Gastroesophageal sphincter (tissue), 3 donors: ENCODE results near the gene IL23R.

ENCODE experiments used
- POLR2A ChIP-seq, 2 donors: fragments of 450-650 bp; IDR thresholded peaks; one replicate each; pipeline ENCODE4 v1.6.1; 2017; ENCODE audit warnings: antibody characterized with exemption in 2 of 2, mild to moderate bottlenecking in 2 of 2, moderate library complexity in 1 of 2
- TF ChIP-seq, protein P1 (sequence below), 4 experiments: fragments of 200-600 bp in 2 of 4; fragments of 450-650 bp in 2 of 4; sonication (generic) in 1 of 4; IDR thresholded peaks; one replicate each; pipeline ENCODE4 v1.5.1; 2017 to 2019; ENCODE audit warnings: antibody characterized with exemption in 4 of 4, mild to moderate bottlenecking in 2 of 4, moderate library complexity in 2 of 4

DNA sequence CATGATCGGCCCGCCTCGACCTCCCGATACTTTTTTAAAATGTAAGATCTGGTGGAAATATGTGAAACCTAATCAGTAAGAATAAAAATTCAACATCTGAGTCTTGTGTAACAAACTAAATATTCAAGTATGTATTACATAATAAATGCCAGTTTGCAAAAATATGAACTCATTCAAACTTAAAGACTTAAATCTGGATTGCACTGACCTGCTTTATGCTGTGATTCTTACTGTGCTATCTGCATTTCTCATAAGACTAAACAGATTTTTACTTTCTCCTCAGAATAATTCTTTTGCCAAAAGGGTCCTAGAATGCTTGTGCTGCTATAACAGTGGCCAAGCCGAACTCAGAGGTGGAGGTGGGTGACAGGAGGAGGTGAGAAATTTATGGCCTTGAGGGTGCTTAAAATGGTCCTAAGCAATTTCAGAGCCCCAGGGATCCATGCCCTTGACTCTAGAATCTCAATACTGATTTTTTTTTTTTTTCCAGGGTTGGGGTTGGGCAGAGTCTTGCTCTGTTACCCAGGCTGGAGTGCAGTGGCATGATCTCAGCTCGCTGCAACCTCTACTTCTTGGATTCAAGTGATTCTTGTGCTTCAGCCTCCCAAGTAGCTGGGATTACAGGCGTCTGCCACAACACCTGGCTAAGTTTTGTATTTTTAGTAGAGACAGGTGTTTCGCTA lies 38.2 kb downstream of the IL23R start:
- TF ChIP-seq, protein P1, sequence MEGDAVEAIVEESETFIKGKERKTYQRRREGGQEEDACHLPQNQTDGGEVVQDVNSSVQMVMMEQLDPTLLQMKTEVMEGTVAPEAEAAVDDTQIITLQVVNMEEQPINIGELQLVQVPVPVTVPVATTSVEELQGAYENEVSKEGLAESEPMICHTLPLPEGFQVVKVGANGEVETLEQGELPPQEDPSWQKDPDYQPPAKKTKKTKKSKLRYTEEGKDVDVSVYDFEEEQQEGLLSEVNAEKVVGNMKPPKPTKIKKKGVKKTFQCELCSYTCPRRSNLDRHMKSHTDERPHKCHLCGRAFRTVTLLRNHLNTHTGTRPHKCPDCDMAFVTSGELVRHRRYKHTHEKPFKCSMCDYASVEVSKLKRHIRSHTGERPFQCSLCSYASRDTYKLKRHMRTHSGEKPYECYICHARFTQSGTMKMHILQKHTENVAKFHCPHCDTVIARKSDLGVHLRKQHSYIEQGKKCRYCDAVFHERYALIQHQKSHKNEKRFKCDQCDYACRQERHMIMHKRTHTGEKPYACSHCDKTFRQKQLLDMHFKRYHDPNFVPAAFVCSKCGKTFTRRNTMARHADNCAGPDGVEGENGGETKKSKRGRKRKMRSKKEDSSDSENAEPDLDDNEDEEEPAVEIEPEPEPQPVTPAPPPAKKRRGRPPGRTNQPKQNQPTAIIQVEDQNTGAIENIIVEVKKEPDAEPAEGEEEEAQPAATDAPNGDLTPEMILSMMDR (IDR thresholded peaks at IDR 0.05), result no peak
- no peak for TF ChIP-seq POLR2A (IDR thresholded peaks at IDR 0.05)
